H1 (cell line): ENCODE results near the gene TOM1L2. TPM values are rescaled to one million over a fixed set of nuclear protein-coding genes. Genes with fewer than 3 reads are reported as not detected.

ENCODE experiments used
- CTCF ChIA-PET: fragments of 300-600 bp; sonication (Branson Sonifier 250); formaldehyde crosslinking; loops from one replicate; lab custom pipeline; 2021; ENCODE audit not compliant: partially characterized antibody; lab: Charles Lee
- POLR2A ChIA-PET: fragments of 300-600 bp; sonication (Branson Sonifier 250); formaldehyde crosslinking; loops from one replicate; lab custom pipeline; 2021; ENCODE audit warnings: inconsistent platforms; ENCODE audit not compliant: partially characterized antibody; lab: Charles Lee
- DNase-seq, 2 experiments: peaks; one replicate each; pipeline versions ENCODE4 v3.0.0 to v3.0.0-alpha.2; 2010 to 2022; ENCODE audit warnings: low spot score in 2 of 2, low read depth in 1 of 2, mixed read lengths in 1 of 2
- FAIRE-seq: peaks from 2 replicates; lab custom pipeline; 2011; peaks lifted over from hg19 to GRCh38; lab: Jason Lieb, UNC
- H2AFZ ChIP-seq: 2 replicates; pipeline ENCODE4 v1.8.1; 2012; ENCODE audit warnings: low read length, inconsistent platforms
- H2AK5ac ChIP-seq: 2 replicates; pipeline ENCODE4 v1.6.1; 2013; ENCODE audit warnings: low read depth, low read length
- H2BK120ac ChIP-seq: replicated peaks from 2 replicates; pipeline ENCODE3; 2013; ENCODE audit warnings: low read depth, low read length, inconsistent platforms
- H2BK12ac ChIP-seq: 2 replicates; pipeline ENCODE4 v1.6.1; 2013; ENCODE audit warnings: low read depth, low read length
- H2BK15ac ChIP-seq: 2 replicates; pipeline ENCODE4 v1.6.1; 2013; ENCODE audit warnings: low read length
- H2BK20ac ChIP-seq: 2 replicates; pipeline ENCODE4 v1.6.1; 2013; ENCODE audit warnings: low read length
- H2BK5ac ChIP-seq: 2 replicates; pipeline ENCODE4 v1.6.1; 2013; ENCODE audit warnings: low read depth, low read length
- H3K14ac ChIP-seq: 2 replicates; pipeline ENCODE4 v1.6.1; 2013; ENCODE audit warnings: inconsistent platforms; ENCODE audit not compliant: insufficient read length
- H3K18ac ChIP-seq: 2 replicates; pipeline ENCODE4 v1.6.1; 2013; ENCODE audit warnings: low read length; ENCODE audit errors: extremely low read depth
- H3K23ac ChIP-seq: 2 replicates; pipeline ENCODE4 v1.6.1; 2013; ENCODE audit warnings: inconsistent platforms; ENCODE audit not compliant: insufficient read length
- H3K23me2 ChIP-seq: 2 replicates; pipeline ENCODE4 v1.6.1; 2013; ENCODE audit warnings: low read depth, low read length
- H3K27ac ChIP-seq: 2 replicates; pipeline ENCODE4 v1.6.1; 2011; ENCODE audit warnings: low read depth, low read length, inconsistent platforms
- H3K27me3 ChIP-seq, 4 experiments: replicated peaks in 1 of 4; 1 replicate in 1 of 4; 2 replicates in 3 of 4; pipeline versions ENCODE4 v1.6.1 to v1.8.1; 2011 to 2013; ENCODE audit warnings: low read length in 3 of 4, mild to moderate bottlenecking in 3 of 4, inconsistent platforms in 2 of 4, mixed read lengths in 2 of 4, moderate library complexity in 1 of 4; ENCODE audit not compliant: control insufficient read depth in 3 of 4, insufficient read depth in 3 of 4; ENCODE audit errors: extremely low read depth in 1 of 4
- H3K36me3 ChIP-seq, 4 experiments: 2 replicates each; pipeline versions ENCODE4 v1.6.1 to v1.8.1; 2011 to 2013; ENCODE audit warnings: mild to moderate bottlenecking in 4 of 4, low read length in 3 of 4, moderate library complexity in 2 of 4, control low read depth in 1 of 4, inconsistent platforms in 1 of 4; ENCODE audit not compliant: insufficient read depth in 4 of 4, control insufficient read depth in 2 of 4
- H3K4ac ChIP-seq: replicated peaks from 2 replicates; pipeline ENCODE3; 2013; ENCODE audit warnings: low read length, low read depth, mixed read lengths, inconsistent platforms; ENCODE audit not compliant: insufficient read length
- H3K4me1 ChIP-seq, 4 experiments: replicated peaks in 1 of 4; 1 replicate in 1 of 4; 2 replicates in 3 of 4; pipeline versions ENCODE4 v1.6.1 to v1.8.1; 2011 to 2013; ENCODE audit warnings: low read length in 3 of 4, inconsistent platforms in 2 of 4, mixed read lengths in 1 of 4; ENCODE audit not compliant: insufficient read depth in 4 of 4, control insufficient read depth in 3 of 4
- H3K4me2 ChIP-seq, 2 experiments: 2 replicates each; pipeline versions ENCODE4 v1.6.1 to v1.8.1; 2011 to 2013; ENCODE audit warnings: low read depth in 2 of 2, low read length in 2 of 2, control low read depth in 1 of 2, inconsistent platforms in 1 of 2, mild to moderate bottlenecking in 1 of 2; ENCODE audit not compliant: insufficient read depth in 1 of 2
- H3K4me3 ChIP-seq, 4 experiments: fragments of 200-600, 300-600 bp in 1 of 4; sonication (generic), shearing (Covaris generic), sonication (Bioruptor Twin) in 1 of 4; 2 replicates each; pipeline versions ENCODE4 v1.5.1 to v1.8.1; 2011 to 2016; ENCODE audit warnings: low read length in 4 of 4, low read depth in 3 of 4, control low read depth in 2 of 4, inconsistent platforms in 2 of 4, mild to moderate bottlenecking in 2 of 4, mixed read lengths in 1 of 4, moderate library complexity in 1 of 4; ENCODE audit not compliant: insufficient read depth in 2 of 4; ENCODE audit errors: extremely low read depth in 1 of 4
- H3K56ac ChIP-seq: replicated peaks from 2 replicates; pipeline ENCODE3; 2013; ENCODE audit warnings: low read depth, mild to moderate bottlenecking, mixed read lengths, low read length, inconsistent platforms; ENCODE audit not compliant: insufficient read length
- H3K79me1 ChIP-seq: 2 replicates; pipeline ENCODE4 v1.6.1; 2013; ENCODE audit warnings: low read depth, low read length, control low read depth
- H3K79me2 ChIP-seq, 2 experiments: 2 replicates each; pipeline versions ENCODE4 v1.6.1 to v1.8.1; 2012 to 2013; ENCODE audit warnings: low read length in 2 of 2, mild to moderate bottlenecking in 2 of 2, inconsistent platforms in 1 of 2; ENCODE audit not compliant: insufficient read depth in 2 of 2, control insufficient read depth in 1 of 2
- H3K9ac ChIP-seq, 4 experiments: replicated peaks in 1 of 4; 1 replicate in 1 of 4; 2 replicates in 3 of 4; pipeline versions ENCODE4 v1.6.1 to v1.8.1; 2011 to 2013; ENCODE audit warnings: low read depth in 3 of 4, low read length in 3 of 4, control low read depth in 2 of 4, mild to moderate bottlenecking in 2 of 4, moderate library complexity in 2 of 4, inconsistent platforms in 1 of 4; ENCODE audit errors: extremely low read depth in 1 of 4
- H3K9me3 ChIP-seq, 2 experiments: 2 replicates each; pipeline versions ENCODE4 v1.6.1 to v1.8.1; 2012 to 2013; ENCODE audit warnings: mild to moderate bottlenecking in 2 of 2, moderate library complexity in 2 of 2, control low read depth in 1 of 2, inconsistent platforms in 1 of 2, low read depth in 1 of 2, low read length in 1 of 2, mixed read lengths in 1 of 2; ENCODE audit not compliant: insufficient read depth in 2 of 2
- H4K20me1 ChIP-seq, 2 experiments: replicated peaks in 1 of 2; 2 replicates each; pipeline versions ENCODE3 to v1.8.1; 2011 to 2013; ENCODE audit warnings: inconsistent platforms in 2 of 2, low read length in 2 of 2, mild to moderate bottlenecking in 1 of 2; ENCODE audit not compliant: insufficient read depth in 2 of 2, control insufficient read depth in 1 of 2
- H4K5ac ChIP-seq: 2 replicates; pipeline ENCODE4 v1.6.1; 2013; ENCODE audit warnings: low read length, low read depth, mixed read lengths, inconsistent platforms; ENCODE audit not compliant: insufficient read length
- H4K8ac ChIP-seq: 2 replicates; pipeline ENCODE4 v1.8.0; 2013; ENCODE audit warnings: mild to moderate bottlenecking, moderate library complexity, low read length, inconsistent platforms; ENCODE audit not compliant: insufficient read depth; ENCODE audit errors: extremely low read depth
- H4K91ac ChIP-seq: replicated peaks from 2 replicates; pipeline ENCODE3; 2013; ENCODE audit warnings: low read length, mixed read lengths, inconsistent platforms; ENCODE audit not compliant: insufficient read length
- EP300 ChIP-seq, 2 experiments: IDR thresholded peaks; 1 replicate in 1 of 2; 2 replicates in 1 of 2; pipeline ENCODE4 v1.6.1; 2011 to 2012; ENCODE audit warnings: low read depth in 2 of 2, low read length in 2 of 2, mild to moderate bottlenecking in 2 of 2, borderline replicate concordance in 1 of 2, inconsistent platforms in 1 of 2, moderate library complexity in 1 of 2
- MAX ChIP-seq: IDR thresholded peaks from 2 replicates; pipeline ENCODE4 v1.6.1; 2012; ENCODE audit warnings: inconsistent platforms
- NANOG ChIP-seq: IDR thresholded peaks from 2 replicates; pipeline ENCODE4 v1.6.1; 2011; ENCODE audit warnings: low read length, low read depth, mild to moderate bottlenecking, inconsistent platforms; ENCODE audit not compliant: insufficient read depth, poor library complexity, severe bottlenecking
- RBBP5 ChIP-seq: IDR thresholded peaks from 2 replicates; pipeline ENCODE4 v1.7.1; 2012; ENCODE audit warnings: low read depth, mild to moderate bottlenecking, inconsistent platforms, low read length, moderate library complexity, borderline replicate concordance
- RFX5 ChIP-seq: IDR thresholded peaks from 2 replicates; pipeline ENCODE4 v1.6.1; 2011; ENCODE audit warnings: low read depth, low read length, improper control_type of control experiment, borderline replicate concordance
- SIN3A ChIP-seq, 2 experiments: IDR thresholded peaks in 1 of 2; conservative IDR thresholded peaks in 1 of 2; 2 replicates each; pipeline ENCODE4 v1.6.1; 2011 to 2012; ENCODE audit warnings: low read length in 2 of 2, improper control_type of control experiment in 1 of 2, low read depth in 1 of 2, mild to moderate bottlenecking in 1 of 2
- SP1 ChIP-seq: IDR thresholded peaks from 2 replicates; pipeline ENCODE4 v1.6.1; 2011; ENCODE audit warnings: low read depth, low read length
- SUZ12 ChIP-seq: fragments of 200-600 bp; sonication (generic); IDR thresholded peaks from 2 replicates; pipeline ENCODE4 v1.6.1; 2012; ENCODE audit warnings: mild to moderate bottlenecking, inconsistent platforms, low read length, moderate library complexity, mixed read lengths
- TEAD4 ChIP-seq: IDR thresholded peaks from 2 replicates; pipeline ENCODE4 v1.6.1; 2012; ENCODE audit warnings: low read depth, low read length, inconsistent platforms, mixed read lengths
- WGBS, 2 experiments: shearing (Covaris generic) in 1 of 2; methylation state at CpG; one replicate each; pipeline versions ENCODE4 v1.1.6 to v1.1.7; 2013 to 2015; ENCODE audit warnings: low lambda C conversion rate in 2 of 2, mixed read lengths in 2 of 2, inconsistent platforms in 1 of 2, low coverage in 1 of 2, missing lambda C conversion rate in 1 of 2; ENCODE audit not compliant: insufficient replicate concordance in 2 of 2, insufficient coverage in 1 of 2, insufficient read length in 1 of 2; ENCODE audit errors: extremely low coverage in 1 of 2, missing lambda C conversion rate in 1 of 2; 5-methylcytosine and 5-hydroxymethylcytosine counted together
- polyA plus RNA-seq, 7 experiments: library from polyadenylated mRNA; depleted of rRNA in 3 of 7; stranded (reverse) in 5 of 7; unstranded in 2 of 7; fragments of >200 nt in 5 of 7; fragments of 200-250 nt in 2 of 7; gene quantifications; 1 replicate in 5 of 7; 2 replicates in 1 of 7; 4 replicates in 1 of 7; pipeline versions ENCODE4 v1.2.1 to v1.2.3, GENCODE V29; 2011 to 2013; ENCODE audit warnings: missing spikeins in 2 of 7, mixed read lengths in 2 of 7
- total RNA-seq: library from RNA; stranded (reverse); fragmentation: NEBNext Ultra II Directional; extraction: Animal tissue kit (Norgen Biotek cat#: 25700); gene quantifications from 2 replicates; pipeline ENCODE4 v1.2.1, GENCODE V29; 2021

Gene TOM1L2
- total and polyA plus RNA-seq, 2 of the 8 experiments (the other 6 are each of a cell fraction or from before 2014, with no cell fraction given), result 2.0 to 3.4 TPM

GRCh38 chr17:17845046-17845775 is 127.0 kb downstream of the TOM1L2 start:
- Histone ChIP-seq H3K79me1 (no peaks in the 10 kb centered on the region), H3K36me3 (no peaks in the 10 kb centered on the region), H3K27me3 (no peaks in the 10 kb centered on the region; a peak in 1 of 7 replicates), H3K56ac (no peak overlapping the region), H3K4me3 (no peak overlapping the region), H3K18ac (no peak overlapping the region), H3K4me1 (peaks cover 5 to 35% (median 22%) of the 10 kb centered on the region in 4 experiments), H2AK5ac (no peak overlapping the region), H3K14ac (no peak overlapping the region), H2BK20ac (no peak overlapping the region), H2BK12ac (no peak overlapping the region), H2BK5ac (0 out of 2 replicates have a peak overlapping the region, but pooled peaks have one; percentile 44), H3K79me2 (no peaks in the 10 kb centered on the region), H3K9ac (no peak overlapping the region), H2AFZ (no peak overlapping the region), H4K8ac (peak overlapping the region; percentile 31; the same call in 1 of the 2 replicates), H3K27ac (no peak overlapping the region), H3K23ac (no peak overlapping the region), H2BK120ac (no peak overlapping the region), H2BK15ac (no peak overlapping the region), H3K9me3 (no peaks in the 10 kb centered on the region), H4K20me1 (peaks cover 0 to 1% of the 10 kb centered on the region in 2 experiments), H4K5ac (no peak overlapping the region), H3K4ac (no peak overlapping the region), H3K4me2 (no peak overlapping the region), H3K23me2 (peaks cover 3% of the 10 kb centered on the region), H4K91ac (no peak overlapping the region)
- WGBS, 2 experiments, result 91% methylated on average over 11 of the region's 13 CpGs; no CpG with 5 or more reads in 1 of the 2 experiments
- ChIA-PET CTCF (interaction anchor here (0.8 to 5.9 kb wide), 12 partner anchors 9 to 74 kb away, joined by 3 to 44 read pairs (median 5); no protein-coding TSS in a partner anchor), POLR2A (interaction anchor here (0.6 to 7.6 kb wide), 9 partner anchors 9 to 151 kb away, joined by 3 to 44 read pairs (median 3); partner anchors contain the start of gene SREBF1)
- no peak for DNase-seq
- FAIRE-seq, result no peak
- TF ChIP-seq TEAD4 (no peak), EP300 (IDR thresholded peaks at IDR 0.05; ENCODE audit: borderline replicate concordance in 1 of 2, low read depth in 2 of 2, low read length in 2 of 2) (no peak), NANOG (no peak), MAX (no peak), SUZ12 (no peak), RBBP5 (no peak), RFX5 (no peak), SIN3A (conservative IDR thresholded peaks at IDR 0.05 in 1 of 2, IDR thresholded peaks at IDR 0.05 in 1 of 2; ENCODE audit: low read depth in 1 of 2, low read length in 2 of 2) (no peak), SP1 (no peak)
